HEK293 (cell line): ENCODE measurements around the gene MBD6.

Source experiments
- FEZF1 ChIP-seq: fragments of 450-650 bp; formaldehyde crosslinking; IDR thresholded peaks from 2 replicates; pipeline ENCODE4 v1.5.1; 2016; ENCODE audit warnings: missing biosample characterization, missing genetic modification characterization
- HOXC10 ChIP-seq: sonication (generic); formaldehyde crosslinking; IDR thresholded peaks from 2 replicates; pipeline ENCODE4 v1.8.1; 2023; ENCODE audit warnings: mild to moderate bottlenecking, missing genetic modification reagents
- KLF1 ChIP-seq: fragments of 450-650 bp; formaldehyde crosslinking; IDR thresholded peaks from 2 replicates; pipeline ENCODE4 v1.5.1; 2016; ENCODE audit warnings: missing biosample characterization, missing genetic modification characterization
- PRDM1 ChIP-seq: fragments of 450-650 bp; formaldehyde crosslinking; IDR thresholded peaks from 2 replicates; pipeline ENCODE4; 2016; ENCODE audit warnings: missing biosample characterization, missing genetic modification characterization
- SCRT1 ChIP-seq: fragments of 450-650 bp; formaldehyde crosslinking; IDR thresholded peaks from 2 replicates; pipeline ENCODE4 v1.5.1; 2016; ENCODE audit warnings: missing biosample characterization, missing genetic modification characterization, borderline replicate concordance
- SP2 ChIP-seq: fragments of 450-650 bp; formaldehyde crosslinking; IDR thresholded peaks from 2 replicates; pipeline ENCODE4 v1.5.1; 2016; ENCODE audit warnings: missing biosample characterization, missing genetic modification characterization
- SP3 ChIP-seq: fragments of 450-650 bp; formaldehyde crosslinking; IDR thresholded peaks from 2 replicates; pipeline ENCODE4 v1.5.1; 2016; ENCODE audit warnings: missing biosample characterization, missing genetic modification characterization
- SP7 ChIP-seq: fragments of 450-650 bp; formaldehyde crosslinking; IDR thresholded peaks from 2 replicates; pipeline ENCODE4 v1.5.1; 2016; ENCODE audit warnings: missing biosample characterization, missing genetic modification characterization
- WT1 ChIP-seq: fragments of 450-650 bp; formaldehyde crosslinking; IDR thresholded peaks from 2 replicates; pipeline ENCODE4 v1.5.1; 2016; ENCODE audit warnings: missing biosample characterization, missing genetic modification characterization
- ZBTB20 ChIP-seq: fragments of 450-650 bp; formaldehyde crosslinking; IDR thresholded peaks from 2 replicates; pipeline ENCODE4 v1.5.1; 2016; ENCODE audit warnings: missing biosample characterization, missing genetic modification characterization
- ZNF112 ChIP-seq: fragments of 450-650 bp; formaldehyde crosslinking; IDR thresholded peaks from 2 replicates; pipeline ENCODE4 v1.5.0; 2017; ENCODE audit warnings: missing biosample characterization, missing genetic modification characterization
- ZNF132 ChIP-seq: fragments of 450-650 bp; formaldehyde crosslinking; IDR thresholded peaks from 2 replicates; pipeline ENCODE4 v1.5.1; 2017; ENCODE audit warnings: missing biosample characterization, missing genetic modification characterization, borderline replicate concordance
- ZNF214 ChIP-seq: fragments of 450-650 bp; formaldehyde crosslinking; IDR thresholded peaks from 2 replicates; pipeline ENCODE4 v1.5.1; 2017; ENCODE audit warnings: missing biosample characterization, mild to moderate bottlenecking, missing genetic modification characterization, borderline replicate concordance
- ZNF248 ChIP-seq: fragments of 450-650 bp; formaldehyde crosslinking; IDR thresholded peaks from 2 replicates; pipeline ENCODE4 v1.5.1; 2017; ENCODE audit warnings: missing biosample characterization, missing genetic modification characterization
- ZNF48 ChIP-seq: fragments of 450-650 bp; formaldehyde crosslinking; IDR thresholded peaks from 2 replicates; pipeline ENCODE4 v1.5.1; 2016; ENCODE audit warnings: missing biosample characterization, missing genetic modification characterization
- ZNF585B ChIP-seq: fragments of 450-650 bp; formaldehyde crosslinking; IDR thresholded peaks from 2 replicates; pipeline ENCODE4 v1.5.1; 2016; ENCODE audit warnings: missing biosample characterization, missing genetic modification characterization
- ZNF610 ChIP-seq: fragments of 450-650 bp; formaldehyde crosslinking; IDR thresholded peaks from 2 replicates; pipeline ENCODE4 v1.5.1; 2016; ENCODE audit warnings: missing biosample characterization, missing genetic modification characterization, borderline replicate concordance
- ZNF654 ChIP-seq: fragments of 450-650 bp; formaldehyde crosslinking; IDR thresholded peaks from 2 replicates; pipeline ENCODE4 v1.5.1; 2016; ENCODE audit warnings: low read depth, missing biosample characterization, missing genetic modification characterization
- ZNF76 ChIP-seq: fragments of 450-650 bp; formaldehyde crosslinking; IDR thresholded peaks from 2 replicates; pipeline ENCODE4; 2016; ENCODE audit warnings: low read depth, missing biosample characterization, missing genetic modification characterization, borderline replicate concordance
- ZNF792 ChIP-seq: fragments of 450-650 bp; formaldehyde crosslinking; IDR thresholded peaks from 2 replicates; pipeline ENCODE4 v1.5.1; 2016; ENCODE audit warnings: missing biosample characterization, missing genetic modification characterization
- ZSCAN16 ChIP-seq: fragments of 450-650 bp; formaldehyde crosslinking; IDR thresholded peaks from 2 replicates; pipeline ENCODE4 v1.5.1; 2016; ENCODE audit warnings: missing biosample characterization, missing genetic modification characterization
- ZSCAN18 ChIP-seq: fragments of 450-650 bp; formaldehyde crosslinking; IDR thresholded peaks from 2 replicates; pipeline ENCODE4 v1.5.1; 2016; ENCODE audit warnings: missing biosample characterization, missing genetic modification characterization
- TF ChIP-seq, protein P1 (sequence below): fragments of 450-650 bp; formaldehyde crosslinking; IDR thresholded peaks from 2 replicates; pipeline ENCODE4 v1.5.1; 2016; ENCODE audit warnings: missing biosample characterization, missing genetic modification characterization
- TF ChIP-seq, protein P2 (sequence below): fragments of 450-650 bp; formaldehyde crosslinking; IDR thresholded peaks from 2 replicates; pipeline ENCODE4 v1.5.1; 2016; ENCODE audit warnings: missing biosample characterization, missing genetic modification characterization
- TF ChIP-seq, protein P3 (sequence below): fragments of 450-650 bp; formaldehyde crosslinking; IDR thresholded peaks from 2 replicates; pipeline ENCODE4 v1.5.1; 2016; ENCODE audit warnings: missing biosample characterization, missing genetic modification characterization
- TF ChIP-seq, protein P4 (sequence below): fragments of 450-650 bp; formaldehyde crosslinking; IDR thresholded peaks from 2 replicates; pipeline ENCODE4; 2016; ENCODE audit warnings: missing biosample characterization, missing genetic modification characterization
- TF ChIP-seq, protein P5 (sequence below): fragments of 450-650 bp; formaldehyde crosslinking; IDR thresholded peaks from 2 replicates; pipeline ENCODE4 v1.5.1; 2016; ENCODE audit warnings: missing biosample characterization, missing genetic modification characterization

MBD6 gene

DNA sequence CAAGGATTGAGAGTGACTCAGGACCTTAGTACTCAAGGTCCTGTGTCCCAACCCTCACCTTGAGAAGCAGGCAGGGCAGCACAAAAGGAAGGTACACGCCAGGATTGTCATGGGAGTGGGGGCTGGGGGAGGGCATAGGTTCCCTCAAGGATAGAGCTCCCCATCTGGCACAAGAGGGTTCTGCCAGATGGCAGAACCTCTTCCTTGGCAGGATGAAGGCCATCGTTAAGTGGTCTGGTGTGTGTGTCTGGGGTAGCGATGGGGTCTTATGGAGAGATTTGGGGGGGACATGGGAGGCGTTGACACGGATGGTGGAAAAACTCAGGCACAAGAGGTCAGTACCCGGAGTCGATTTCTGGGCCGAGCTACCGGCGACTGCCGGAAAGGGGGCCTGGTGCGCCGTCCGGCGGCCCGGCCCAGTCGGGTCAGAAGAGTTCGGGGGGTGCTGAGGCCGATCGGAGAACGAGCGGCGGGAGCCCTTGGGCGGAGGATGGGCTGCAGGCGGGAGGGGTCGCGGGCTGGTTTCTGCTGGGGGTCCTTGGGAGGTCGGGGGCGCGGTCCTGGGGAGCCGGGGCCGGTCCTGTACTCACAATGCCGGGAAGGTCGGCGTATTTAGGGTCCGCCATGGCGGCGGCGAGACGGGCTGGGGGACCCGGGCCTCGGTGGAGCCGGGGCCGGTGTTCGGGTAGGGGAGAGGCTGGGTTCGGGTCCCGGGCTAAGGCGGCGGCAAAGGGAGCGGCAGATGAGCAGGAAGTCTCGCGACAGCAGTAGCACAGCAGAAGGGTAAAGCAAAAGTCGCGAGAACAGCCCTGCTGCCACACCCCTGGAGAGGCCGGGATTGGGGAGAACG lies 24.0 kb downstream of the MBD6 start, which contains the start of gene DCTN2 (continued):
- TF ChIP-seq ZNF610 (tag by site-specific recombination) (peak; percentile 97), FEZF1 (tag by site-specific recombination) (no peak), ZNF112 (tag by site-specific recombination) (no peak), SCRT1 (tag by site-specific recombination) (no peak), ZNF585B (no peak), WT1 (tag by site-specific recombination) (no peak), ZNF214 (no peak), ZNF248 (tag by site-specific recombination) (no peak), ZNF792 (tag by site-specific recombination) (no peak), ZSCAN16 (tag by site-specific recombination) (no peak), HOXC10 (CRISPR knock-in tag) (no peak), ZNF48 (no peak), PRDM1 (tag by site-specific recombination) (no peak), ZNF654 (tag by site-specific recombination) (no peak), KLF1 (tag by site-specific recombination) (peak; percentile 83), SP2 (tag by site-specific recombination) (peak; percentile 78), SP7 (tag by site-specific recombination) (peak; percentile 57), ZNF76 (tag by site-specific recombination) (no peak), ZBTB20 (tag by site-specific recombination) (peak; percentile 95), SP3 (tag by site-specific recombination) (peak; percentile 88), ZSCAN18 (tag by site-specific recombination) (0 out of 2 replicates have a peak, but pooled peaks have one; percentile 32), ZNF132 (tag by site-specific recombination) (no peak)
- TF ChIP-seq, protein P1, sequence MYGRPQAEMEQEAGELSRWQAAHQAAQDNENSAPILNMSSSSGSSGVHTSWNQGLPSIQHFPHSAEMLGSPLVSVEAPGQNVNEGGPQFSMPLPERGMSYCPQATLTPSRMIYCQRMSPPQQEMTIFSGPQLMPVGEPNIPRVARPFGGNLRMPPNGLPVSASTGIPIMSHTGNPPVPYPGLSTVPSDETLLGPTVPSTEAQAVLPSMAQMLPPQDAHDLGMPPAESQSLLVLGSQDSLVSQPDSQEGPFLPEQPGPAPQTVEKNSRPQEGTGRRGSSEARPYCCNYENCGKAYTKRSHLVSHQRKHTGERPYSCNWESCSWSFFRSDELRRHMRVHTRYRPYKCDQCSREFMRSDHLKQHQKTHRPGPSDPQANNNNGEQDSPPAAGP (tag by site-specific recombination): 0 out of 2 replicates have a peak, but pooled peaks have one; percentile 42
- TF ChIP-seq, protein P2, sequence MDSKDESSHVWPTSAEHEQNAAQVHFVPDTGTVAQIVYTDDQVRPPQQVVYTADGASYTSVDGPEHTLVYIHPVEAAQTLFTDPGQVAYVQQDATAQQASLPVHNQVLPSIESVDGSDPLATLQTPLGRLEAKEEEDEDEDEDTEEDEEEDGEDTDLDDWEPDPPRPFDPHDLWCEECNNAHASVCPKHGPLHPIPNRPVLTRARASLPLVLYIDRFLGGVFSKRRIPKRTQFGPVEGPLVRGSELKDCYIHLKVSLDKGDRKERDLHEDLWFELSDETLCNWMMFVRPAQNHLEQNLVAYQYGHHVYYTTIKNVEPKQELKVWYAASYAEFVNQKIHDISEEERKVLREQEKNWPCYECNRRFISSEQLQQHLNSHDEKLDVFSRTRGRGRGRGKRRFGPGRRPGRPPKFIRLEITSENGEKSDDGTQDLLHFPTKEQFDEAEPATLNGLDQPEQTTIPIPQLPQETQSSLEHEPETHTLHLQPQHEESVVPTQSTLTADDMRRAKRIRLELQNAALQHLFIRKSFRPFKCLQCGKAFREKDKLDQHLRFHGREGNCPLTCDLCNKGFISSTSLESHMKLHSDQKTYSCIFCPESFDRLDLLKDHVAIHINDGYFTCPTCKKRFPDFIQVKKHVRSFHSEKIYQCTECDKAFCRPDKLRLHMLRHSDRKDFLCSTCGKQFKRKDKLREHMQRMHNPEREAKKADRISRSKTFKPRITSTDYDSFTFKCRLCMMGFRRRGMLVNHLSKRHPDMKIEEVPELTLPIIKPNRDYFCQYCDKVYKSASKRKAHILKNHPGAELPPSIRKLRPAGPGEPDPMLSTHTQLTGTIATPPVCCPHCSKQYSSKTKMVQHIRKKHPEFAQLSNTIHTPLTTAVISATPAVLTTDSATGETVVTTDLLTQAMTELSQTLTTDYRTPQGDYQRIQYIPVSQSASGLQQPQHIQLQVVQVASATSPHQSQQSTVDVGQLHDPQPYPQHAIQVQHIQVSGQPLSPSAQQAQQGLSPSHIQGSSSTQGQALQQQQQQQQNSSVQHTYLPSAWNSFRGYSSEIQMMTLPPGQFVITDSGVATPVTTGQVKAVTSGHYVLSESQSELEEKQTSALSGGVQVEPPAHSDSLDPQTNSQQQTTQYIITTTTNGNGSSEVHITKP (tag by site-specific recombination): peak; percentile 69; the same call in 1 of the 2 replicates
- TF ChIP-seq, protein P3, sequence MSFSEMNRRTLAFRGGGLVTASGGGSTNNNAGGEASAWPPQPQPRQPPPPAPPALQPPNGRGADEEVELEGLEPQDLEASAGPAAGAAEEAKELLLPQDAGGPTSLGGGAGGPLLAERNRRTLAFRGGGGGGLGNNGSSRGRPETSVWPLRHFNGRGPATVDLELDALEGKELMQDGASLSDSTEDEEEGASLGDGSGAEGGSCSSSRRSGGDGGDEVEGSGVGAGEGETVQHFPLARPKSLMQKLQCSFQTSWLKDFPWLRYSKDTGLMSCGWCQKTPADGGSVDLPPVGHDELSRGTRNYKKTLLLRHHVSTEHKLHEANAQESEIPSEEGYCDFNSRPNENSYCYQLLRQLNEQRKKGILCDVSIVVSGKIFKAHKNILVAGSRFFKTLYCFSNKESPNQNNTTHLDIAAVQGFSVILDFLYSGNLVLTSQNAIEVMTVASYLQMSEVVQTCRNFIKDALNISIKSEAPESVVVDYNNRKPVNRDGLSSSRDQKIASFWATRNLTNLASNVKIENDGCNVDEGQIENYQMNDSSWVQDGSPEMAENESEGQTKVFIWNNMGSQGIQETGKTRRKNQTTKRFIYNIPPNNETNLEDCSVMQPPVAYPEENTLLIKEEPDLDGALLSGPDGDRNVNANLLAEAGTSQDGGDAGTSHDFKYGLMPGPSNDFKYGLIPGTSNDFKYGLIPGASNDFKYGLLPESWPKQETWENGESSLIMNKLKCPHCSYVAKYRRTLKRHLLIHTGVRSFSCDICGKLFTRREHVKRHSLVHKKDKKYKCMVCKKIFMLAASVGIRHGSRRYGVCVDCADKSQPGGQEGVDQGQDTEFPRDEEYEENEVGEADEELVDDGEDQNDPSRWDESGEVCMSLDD (tag by site-specific recombination): peak; percentile 73; the same call in 1 of the 2 replicates
- TF ChIP-seq, protein P4, sequence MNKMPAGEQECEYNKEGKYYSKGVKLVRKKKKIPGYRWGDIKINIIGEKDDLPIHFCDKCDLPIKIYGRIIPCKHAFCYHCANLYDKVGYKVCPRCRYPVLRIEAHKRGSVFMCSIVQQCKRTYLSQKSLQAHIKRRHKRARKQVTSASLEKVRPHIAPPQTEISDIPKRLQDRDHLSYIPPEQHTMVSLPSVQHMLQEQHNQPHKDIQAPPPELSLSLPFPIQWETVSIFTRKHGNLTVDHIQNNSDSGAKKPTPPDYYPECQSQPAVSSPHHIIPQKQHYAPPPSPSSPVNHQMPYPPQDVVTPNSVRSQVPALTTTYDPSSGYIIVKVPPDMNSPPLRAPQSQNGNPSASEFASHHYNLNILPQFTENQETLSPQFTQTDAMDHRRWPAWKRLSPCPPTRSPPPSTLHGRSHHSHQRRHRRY: no peak
- TF ChIP-seq, protein P5, sequence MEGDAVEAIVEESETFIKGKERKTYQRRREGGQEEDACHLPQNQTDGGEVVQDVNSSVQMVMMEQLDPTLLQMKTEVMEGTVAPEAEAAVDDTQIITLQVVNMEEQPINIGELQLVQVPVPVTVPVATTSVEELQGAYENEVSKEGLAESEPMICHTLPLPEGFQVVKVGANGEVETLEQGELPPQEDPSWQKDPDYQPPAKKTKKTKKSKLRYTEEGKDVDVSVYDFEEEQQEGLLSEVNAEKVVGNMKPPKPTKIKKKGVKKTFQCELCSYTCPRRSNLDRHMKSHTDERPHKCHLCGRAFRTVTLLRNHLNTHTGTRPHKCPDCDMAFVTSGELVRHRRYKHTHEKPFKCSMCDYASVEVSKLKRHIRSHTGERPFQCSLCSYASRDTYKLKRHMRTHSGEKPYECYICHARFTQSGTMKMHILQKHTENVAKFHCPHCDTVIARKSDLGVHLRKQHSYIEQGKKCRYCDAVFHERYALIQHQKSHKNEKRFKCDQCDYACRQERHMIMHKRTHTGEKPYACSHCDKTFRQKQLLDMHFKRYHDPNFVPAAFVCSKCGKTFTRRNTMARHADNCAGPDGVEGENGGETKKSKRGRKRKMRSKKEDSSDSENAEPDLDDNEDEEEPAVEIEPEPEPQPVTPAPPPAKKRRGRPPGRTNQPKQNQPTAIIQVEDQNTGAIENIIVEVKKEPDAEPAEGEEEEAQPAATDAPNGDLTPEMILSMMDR (tag by site-specific recombination): peak; percentile 71; the same call in 1 of the 2 replicates
